H9 (cell line): ENCODE measurements around the gene NEK5. TPM values are rescaled to one million over a fixed set of nuclear protein-coding genes. Genes with fewer than 3 reads are reported as not detected.

ENCODE experiments used
- DNase-seq: peaks from one replicate; pipeline ENCODE4 v3.0.0-alpha.2; 2017
- H2AFZ ChIP-seq: one replicate; pipeline ENCODE4 v1.6.1; 2013; ENCODE audit warnings: mild to moderate bottlenecking, low read length, control low read depth, moderate library complexity
- H2AK5ac ChIP-seq: 2 replicates; pipeline ENCODE4 v1.6.1; 2013; ENCODE audit warnings: low read length, control low read depth, mixed read lengths; ENCODE audit not compliant: insufficient read length
- H2BK120ac ChIP-seq: one replicate; pipeline ENCODE4 v1.6.1; 2013; ENCODE audit warnings: low read depth, mild to moderate bottlenecking, low read length, control low read depth, inconsistent platforms; ENCODE audit not compliant: poor library complexity, severe bottlenecking
- H2BK12ac ChIP-seq: 2 replicates; pipeline ENCODE4 v1.6.1; 2013; ENCODE audit warnings: low read length, control low read depth, mixed read lengths, low read depth; ENCODE audit not compliant: insufficient read length
- H2BK15ac ChIP-seq: 2 replicates; pipeline ENCODE4 v1.6.1; 2013; ENCODE audit warnings: low read depth, low read length, control low read depth
- H2BK20ac ChIP-seq: one replicate; pipeline ENCODE4 v1.6.1; 2013; ENCODE audit warnings: low read depth, mild to moderate bottlenecking, low read length, control low read depth, inconsistent platforms; ENCODE audit not compliant: poor library complexity, severe bottlenecking
- H2BK5ac ChIP-seq: 2 replicates; pipeline ENCODE4 v1.6.1; 2013; ENCODE audit warnings: low read length, control low read depth, mixed read lengths; ENCODE audit not compliant: insufficient read length
- H3K14ac ChIP-seq: 2 replicates; pipeline ENCODE4 v1.6.1; 2013; ENCODE audit warnings: low read length, control low read depth; ENCODE audit not compliant: insufficient read depth
- H3K18ac ChIP-seq: 2 replicates; pipeline ENCODE4 v1.6.1; 2013; ENCODE audit warnings: low read depth, mild to moderate bottlenecking, mixed read lengths, low read length, control low read depth; ENCODE audit not compliant: insufficient read length
- H3K23ac ChIP-seq: 2 replicates; pipeline ENCODE4 v1.6.1; 2013; ENCODE audit warnings: low read length, control low read depth, mixed read lengths, low read depth; ENCODE audit not compliant: insufficient read length
- H3K23me2 ChIP-seq: 2 replicates; pipeline ENCODE4 v1.6.1; 2013; ENCODE audit warnings: low read depth, mild to moderate bottlenecking, mixed read lengths, low read length, control low read depth; ENCODE audit not compliant: insufficient read length, poor library complexity, severe bottlenecking
- H3K27ac ChIP-seq: 2 replicates; pipeline ENCODE4 v1.5.1; 2013; ENCODE audit warnings: low read length, control low read depth, mixed read lengths, low read depth; ENCODE audit not compliant: insufficient read length
- H3K27me3 ChIP-seq: 2 replicates; pipeline ENCODE4 v1.6.1; 2013; ENCODE audit warnings: low read length, control low read depth, inconsistent platforms; ENCODE audit not compliant: insufficient read depth
- H3K4ac ChIP-seq: 2 replicates; pipeline ENCODE4 v1.6.1; 2013; ENCODE audit warnings: low read depth, mild to moderate bottlenecking, control low read depth, inconsistent platforms, low read length, moderate library complexity
- H3K4me1 ChIP-seq: 2 replicates; pipeline ENCODE4 v1.6.1; 2013; ENCODE audit warnings: low read length, control low read depth, inconsistent platforms; ENCODE audit not compliant: insufficient read depth
- H3K4me2 ChIP-seq: 2 replicates; pipeline ENCODE4 v1.6.1; 2013; ENCODE audit warnings: low read length, control low read depth, mixed read lengths; ENCODE audit not compliant: insufficient read length, insufficient read depth
- H3K56ac ChIP-seq: 2 replicates; pipeline ENCODE4 v1.6.1; 2013; ENCODE audit warnings: low read depth, mild to moderate bottlenecking, mixed read lengths, low read length, control low read depth; ENCODE audit not compliant: insufficient read length
- H3K79me1 ChIP-seq: 2 replicates; pipeline ENCODE4 v1.6.1; 2013; ENCODE audit warnings: low read depth, mild to moderate bottlenecking, moderate library complexity, low read length, control low read depth, inconsistent platforms; ENCODE audit not compliant: insufficient read depth, poor library complexity, severe bottlenecking
- H3K79me2 ChIP-seq: 2 replicates; pipeline ENCODE4 v1.6.1; 2013; ENCODE audit warnings: low read length, control low read depth, inconsistent platforms; ENCODE audit not compliant: insufficient read depth
- H3K9ac ChIP-seq: 2 replicates; pipeline ENCODE4 v1.6.1; 2013; ENCODE audit warnings: low read length, control low read depth, mixed read lengths; ENCODE audit not compliant: insufficient read length; ENCODE audit errors: extremely low read depth
- H3K9me3 ChIP-seq: one replicate; pipeline ENCODE4 v1.6.1; 2013; ENCODE audit warnings: low read depth, low read length, inconsistent platforms; ENCODE audit not compliant: control insufficient read depth
- H3T11ph ChIP-seq: one replicate; pipeline ENCODE4 v1.6.1; 2013; ENCODE audit warnings: mild to moderate bottlenecking, low read length, control low read depth, inconsistent platforms
- H4K20me1 ChIP-seq: one replicate; pipeline ENCODE4 v1.6.1; 2013; ENCODE audit not compliant: control insufficient read depth, insufficient read length, insufficient read depth
- H4K5ac ChIP-seq: 2 replicates; pipeline ENCODE4 v1.6.1; 2013; ENCODE audit warnings: low read depth, mild to moderate bottlenecking, mixed read lengths, low read length, control low read depth; ENCODE audit not compliant: insufficient read length
- H4K8ac ChIP-seq: replicated peaks from 2 replicates; pipeline ENCODE4 v1.6.1; 2013; ENCODE audit warnings: low read length, control low read depth, mixed read lengths, low read depth; ENCODE audit not compliant: insufficient read length
- H4K91ac ChIP-seq: 2 replicates; pipeline ENCODE4 v1.6.1; 2013; ENCODE audit warnings: low read depth, mild to moderate bottlenecking, moderate library complexity, mixed read lengths, low read length, control low read depth; ENCODE audit not compliant: insufficient read length
- H3K27ac Mint-ChIP-seq, 3 experiments: 2 replicates in 2 of 3; 3 replicates in 1 of 3; pipeline ENCODE4 v1.8.0; 2020 to 2021; ENCODE audit warnings: mixed read lengths in 3 of 3, mild to moderate bottlenecking in 1 of 3, moderate library complexity in 1 of 3
- H3K27me3 Mint-ChIP-seq: 2 replicates; pipeline ENCODE4 v1.8.0; 2021; ENCODE audit warnings: low read depth, mild to moderate bottlenecking, moderate library complexity, mixed read lengths
- H3K36me3 Mint-ChIP-seq, 3 experiments: 2 replicates in 2 of 3; 3 replicates in 1 of 3; pipeline ENCODE4 v1.8.0; 2020 to 2021; ENCODE audit warnings: low read depth in 3 of 3, mixed read lengths in 3 of 3; ENCODE audit not compliant: insufficient read depth in 1 of 3
- H3K4me1 Mint-ChIP-seq, 2 experiments: 2 replicates each; pipeline ENCODE4 v1.8.0; 2020; ENCODE audit warnings: mixed read lengths in 2 of 2
- H3K4me3 Mint-ChIP-seq, 2 experiments: 2 replicates in 1 of 2; 3 replicates in 1 of 2; pipeline ENCODE4 v1.8.0; 2020 to 2021; ENCODE audit warnings: mild to moderate bottlenecking in 2 of 2, mixed read lengths in 2 of 2, moderate library complexity in 1 of 2
- H3K9me3 Mint-ChIP-seq, 2 experiments: 2 replicates in 1 of 2; 3 replicates in 1 of 2; pipeline ENCODE4 v1.8.0; 2020; ENCODE audit warnings: mild to moderate bottlenecking in 2 of 2, mixed read lengths in 2 of 2, moderate library complexity in 1 of 2
- WGBS: extraction: QIAGEN DNeasy Blood & Tissue Kit; methylation state at CpG from one replicate; pipeline ENCODE4 v1.1.7; 2013; ENCODE audit warnings: missing lambda C conversion rate, low lambda C conversion rate, mixed read lengths; ENCODE audit not compliant: insufficient read length; ENCODE audit errors: extremely low coverage; 5-methylcytosine and 5-hydroxymethylcytosine counted together
- long read RNA-seq: library from polyadenylated mRNA; unstranded; transcript quantifications from one replicate; pipeline ENCODE4 v2.0.0, GENCODE V29; 2020
- total RNA-seq: library from RNA; stranded (reverse); gene quantifications from 2 replicates; pipeline ENCODE4 v1.2.1, GENCODE V29; 2021
- TF ChIP-seq, protein P1 (sequence below): fragments of 200-600 bp; sonication (generic); conservative IDR thresholded peaks from 3 replicates; pipeline ENCODE4 v1.8.0; 2021; ENCODE audit warnings: antibody characterized with exemption, mild to moderate bottlenecking

Gene NEK5, protein sequence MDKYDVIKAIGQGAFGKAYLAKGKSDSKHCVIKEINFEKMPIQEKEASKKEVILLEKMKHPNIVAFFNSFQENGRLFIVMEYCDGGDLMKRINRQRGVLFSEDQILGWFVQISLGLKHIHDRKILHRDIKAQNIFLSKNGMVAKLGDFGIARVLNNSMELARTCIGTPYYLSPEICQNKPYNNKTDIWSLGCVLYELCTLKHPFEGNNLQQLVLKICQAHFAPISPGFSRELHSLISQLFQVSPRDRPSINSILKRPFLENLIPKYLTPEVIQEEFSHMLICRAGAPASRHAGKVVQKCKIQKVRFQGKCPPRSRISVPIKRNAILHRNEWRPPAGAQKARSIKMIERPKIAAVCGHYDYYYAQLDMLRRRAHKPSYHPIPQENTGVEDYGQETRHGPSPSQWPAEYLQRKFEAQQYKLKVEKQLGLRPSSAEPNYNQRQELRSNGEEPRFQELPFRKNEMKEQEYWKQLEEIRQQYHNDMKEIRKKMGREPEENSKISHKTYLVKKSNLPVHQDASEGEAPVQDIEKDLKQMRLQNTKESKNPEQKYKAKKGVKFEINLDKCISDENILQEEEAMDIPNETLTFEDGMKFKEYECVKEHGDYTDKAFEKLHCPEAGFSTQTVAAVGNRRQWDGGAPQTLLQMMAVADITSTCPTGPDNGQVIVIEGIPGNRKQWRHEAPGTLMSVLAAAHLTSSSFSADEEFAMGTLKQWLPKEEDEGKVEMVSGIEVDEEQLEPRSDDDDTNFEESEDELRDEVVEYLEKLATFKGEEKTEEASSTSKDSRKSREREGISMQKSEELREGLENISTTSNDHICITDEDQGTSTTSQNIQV
- 0.26 TPM in 1 of 2 replicates, not detected in the other for total RNA-seq
- long read RNA-seq, partial matches to known transcripts: 0 of 6 reads
- long read RNA-seq, other reads (novel, unspliced or antisense): 6 of 6 reads

- Histone ChIP-seq H2AFZ (peak within 1 kb of the TSS; percentile 26), H3K23ac (no peak within 1 kb of the TSS), H2BK5ac (no peak within 1 kb of the TSS), H2BK120ac (no peak within 1 kb of the TSS), H3K79me1 (no peaks in the 10 kb centered on the region), H3K9ac (peak within 1 kb of the TSS; percentile 8), H3K14ac (no peak within 1 kb of the TSS), H4K8ac (no peak within 1 kb of the TSS), H3K23me2 (peaks cover 8% of the 10 kb centered on the region), H3K4me1 (no peaks in the 10 kb centered on the region), H2AK5ac (no peak within 1 kb of the TSS), H3K27ac (no peak within 1 kb of the TSS), H4K20me1 (no peaks in the 10 kb centered on the region), H2BK15ac (no peak within 1 kb of the TSS), H2BK12ac (no peak within 1 kb of the TSS), H3K18ac (no peak within 1 kb of the TSS), H2BK20ac (no peak within 1 kb of the TSS), H4K91ac (no peak within 1 kb of the TSS), H3K4ac (no peak within 1 kb of the TSS), H3K56ac (no peak within 1 kb of the TSS), H3K4me2 (peak within 1 kb of the TSS; percentile 80), H3K27me3 (no peaks in the 10 kb centered on the region; the same call in 1 of the 2 replicates), H3T11ph (no peak within 1 kb of the TSS), H4K5ac (no peak within 1 kb of the TSS), H3K9me3 (peaks cover 4% of the 10 kb centered on the region), H3K79me2 (no peaks in the 10 kb centered on the region)
- WGBS: no CpG with 5 or more reads among the region's 71 CpGs
- Mint-ChIP-seq H3K27ac (peak within 1 kb of the TSS in 1 of 3 experiments; percentile 4; a peak in 2 of 7 replicates), H3K9me3 (peaks cover 0 to 3% of the 10 kb centered on the region in 2 experiments; a peak in 1 of 5 replicates), H3K27me3 (peaks cover 13% of the 10 kb centered on the region), H3K4me3 (peak within 1 kb of the TSS; percentile 68 to 87), H3K36me3 (peaks cover 18 to 33% (median 24%) of the 10 kb centered on the region in 3 experiments), H3K4me1 (peaks cover 15 to 18% of the 10 kb centered on the region in 2 experiments)
- DNase-seq: peak; percentile 88
- TF ChIP-seq, protein P1, sequence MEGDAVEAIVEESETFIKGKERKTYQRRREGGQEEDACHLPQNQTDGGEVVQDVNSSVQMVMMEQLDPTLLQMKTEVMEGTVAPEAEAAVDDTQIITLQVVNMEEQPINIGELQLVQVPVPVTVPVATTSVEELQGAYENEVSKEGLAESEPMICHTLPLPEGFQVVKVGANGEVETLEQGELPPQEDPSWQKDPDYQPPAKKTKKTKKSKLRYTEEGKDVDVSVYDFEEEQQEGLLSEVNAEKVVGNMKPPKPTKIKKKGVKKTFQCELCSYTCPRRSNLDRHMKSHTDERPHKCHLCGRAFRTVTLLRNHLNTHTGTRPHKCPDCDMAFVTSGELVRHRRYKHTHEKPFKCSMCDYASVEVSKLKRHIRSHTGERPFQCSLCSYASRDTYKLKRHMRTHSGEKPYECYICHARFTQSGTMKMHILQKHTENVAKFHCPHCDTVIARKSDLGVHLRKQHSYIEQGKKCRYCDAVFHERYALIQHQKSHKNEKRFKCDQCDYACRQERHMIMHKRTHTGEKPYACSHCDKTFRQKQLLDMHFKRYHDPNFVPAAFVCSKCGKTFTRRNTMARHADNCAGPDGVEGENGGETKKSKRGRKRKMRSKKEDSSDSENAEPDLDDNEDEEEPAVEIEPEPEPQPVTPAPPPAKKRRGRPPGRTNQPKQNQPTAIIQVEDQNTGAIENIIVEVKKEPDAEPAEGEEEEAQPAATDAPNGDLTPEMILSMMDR: peak; percentile 79
Observed at GRCh38 chr13:52128714-52129700, at the start of gene NEK5. NEK5 (minus strand) TSS chr13:52129073; CDS start chr13:52127482, 1,591 bp downstream.
